SK-N-SH treated with all-trans-retinoic acid at 6 μM for 48 hours (cell line): Measurements from ENCODE around the gene DVL3.

ENCODE experiments used
- TCF4 ChIP-seq: fragments of 250-450 bp; sonication (Bioruptor Pico); IDR thresholded peaks from 2 replicates; pipeline ENCODE4 v1.8.0; 2021; ENCODE audit warnings: mild to moderate bottlenecking, moderate library complexity, borderline replicate concordance
- ZC3H10 ChIP-seq: fragments of 250-450 bp; sonication (Bioruptor Pico); IDR thresholded peaks from 2 replicates; pipeline ENCODE4 v1.5.1; 2021; ENCODE audit warnings: mild to moderate bottlenecking, moderate library complexity
- TF ChIP-seq, protein P1 (sequence below): fragments of 250-450 bp; sonication (Bioruptor Pico); IDR thresholded peaks from 2 replicates; pipeline ENCODE4 v1.8.0; 2020; ENCODE audit warnings: mild to moderate bottlenecking, moderate library complexity, borderline replicate concordance

DNA sequence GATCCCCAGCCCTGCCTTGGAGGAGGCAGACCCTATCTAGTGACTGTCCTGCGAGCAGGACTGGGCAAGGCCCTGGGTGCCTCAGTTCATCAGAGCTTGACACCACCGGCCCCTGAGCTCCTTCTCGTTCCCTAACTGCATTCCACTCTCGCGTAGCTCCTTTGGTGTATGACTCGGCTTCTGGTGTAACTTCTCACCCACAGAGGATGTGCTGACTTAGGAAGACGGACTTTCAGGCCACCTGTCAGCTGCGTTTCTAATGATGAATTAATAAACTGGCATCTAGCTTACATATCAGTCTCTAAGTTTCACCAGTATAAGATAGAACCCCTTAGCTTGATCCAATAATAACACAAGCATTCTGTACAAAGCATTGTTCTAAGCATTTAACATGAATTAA is 48.3 kb downstream of the DVL3 start:
- TF ChIP-seq, protein P1, sequence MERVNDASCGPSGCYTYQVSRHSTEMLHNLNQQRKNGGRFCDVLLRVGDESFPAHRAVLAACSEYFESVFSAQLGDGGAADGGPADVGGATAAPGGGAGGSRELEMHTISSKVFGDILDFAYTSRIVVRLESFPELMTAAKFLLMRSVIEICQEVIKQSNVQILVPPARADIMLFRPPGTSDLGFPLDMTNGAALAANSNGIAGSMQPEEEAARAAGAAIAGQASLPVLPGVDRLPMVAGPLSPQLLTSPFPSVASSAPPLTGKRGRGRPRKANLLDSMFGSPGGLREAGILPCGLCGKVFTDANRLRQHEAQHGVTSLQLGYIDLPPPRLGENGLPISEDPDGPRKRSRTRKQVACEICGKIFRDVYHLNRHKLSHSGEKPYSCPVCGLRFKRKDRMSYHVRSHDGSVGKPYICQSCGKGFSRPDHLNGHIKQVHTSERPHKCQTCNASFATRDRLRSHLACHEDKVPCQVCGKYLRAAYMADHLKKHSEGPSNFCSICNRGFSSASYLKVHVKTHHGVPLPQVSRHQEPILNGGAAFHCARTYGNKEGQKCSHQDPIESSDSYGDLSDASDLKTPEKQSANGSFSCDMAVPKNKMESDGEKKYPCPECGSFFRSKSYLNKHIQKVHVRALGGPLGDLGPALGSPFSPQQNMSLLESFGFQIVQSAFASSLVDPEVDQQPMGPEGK = no peak
- TF ChIP-seq ZC3H10 (CRISPR knock-in tag) = no peak
- no peak for TF ChIP-seq TCF4 (CRISPR knock-in tag)
